ENCODE measurements around the gene YLPM1.

YLPM1 gene

GRCh38 chr14:74793506-74794155, 30.5 kb downstream of the YLPM1 start:
- no peak for DNase-seq

GRCh38 chr14:74794947-74795346, 31.8 kb downstream of the YLPM1 start:
- no peak for DNase-seq

- DNase-seq, result no peak
Observed at GRCh38 chr14:74799765-74800164, 36.6 kb downstream of the YLPM1 start.

GRCh38 chr14:74800780-74801179, 37.7 kb downstream of the YLPM1 start:
- DNase-seq, result no peak

- DNase-seq, result no peak
Observed at GRCh38 chr14:74801396-74801795, 38.3 kb downstream of the YLPM1 start.

- DNase-seq, result no peak
Observed at GRCh38 chr14:74804219-74804825, 41.2 kb downstream of the YLPM1 start.

- DNase-seq, result no peak
Observed at GRCh38 chr14:74807853-74808545, 44.9 kb downstream of the YLPM1 start.

GRCh38 chr14:74816124-74816523, 53.0 kb downstream of the YLPM1 start:
- no peak for DNase-seq

GRCh38 chr14:74820288-74820687, 57.2 kb downstream of the YLPM1 start:
- DNase-seq, result no peak

GRCh38 chr14:74821267-74821915, 58.3 kb downstream of the YLPM1 start:
- no peak for DNase-seq

- DNase-seq, result peak; percentile 68 to 70
Observed at GRCh38 chr14:74824997-74825396, 61.9 kb downstream of the YLPM1 start.

GRCh38 chr14:74826574-74826973, 63.5 kb downstream of the YLPM1 start:
- DNase-seq, result no peak

- DNase-seq, result peak; percentile 51 to 66
Observed at GRCh38 chr14:74829251-74829650, 66.1 kb downstream of the YLPM1 start.

GRCh38 chr14:74832849-74833248, 69.7 kb downstream of the YLPM1 start:
- no peak for DNase-seq

GRCh38 chr14:74834692-74835392, 71.7 kb downstream of the YLPM1 start:
- no peak for DNase-seq

GRCh38 chr14:74835645-74836250, 72.6 kb downstream of the YLPM1 start:
- DNase-seq, result no peak

GRCh38 chr14:74836251-74836960, 73.3 kb downstream of the YLPM1 start:
- DNase-seq, result no peak

- no peak for DNase-seq
Observed at GRCh38 chr14:74838166-74838565, 75.0 kb downstream of the YLPM1 start.

- DNase-seq, result no peak
Observed at GRCh38 chr14:74840603-74841030, 77.5 kb downstream of the YLPM1 start.

GRCh38 chr14:74841230-74842207, 78.4 kb downstream of the YLPM1 start:
- peak; percentile 76 to 80 for DNase-seq

All from inflammatory macrophage (primary cell).